GM19099 (cell line): Measurements from ENCODE around the gene FAM210A.

Experiments used
- POLR2A ChIP-seq: IDR thresholded peaks from 3 replicates; pipeline ENCODE4 v1.6.1; 2011; ENCODE audit warnings: low read depth; ENCODE audit not compliant: insufficient read length; ENCODE audit errors: extremely low read depth

FAM210A gene

GRCh38 chr18:13638719-13639595 is 87.4 kb downstream of the FAM210A start:
- TF ChIP-seq POLR2A: no peak

DNA sequence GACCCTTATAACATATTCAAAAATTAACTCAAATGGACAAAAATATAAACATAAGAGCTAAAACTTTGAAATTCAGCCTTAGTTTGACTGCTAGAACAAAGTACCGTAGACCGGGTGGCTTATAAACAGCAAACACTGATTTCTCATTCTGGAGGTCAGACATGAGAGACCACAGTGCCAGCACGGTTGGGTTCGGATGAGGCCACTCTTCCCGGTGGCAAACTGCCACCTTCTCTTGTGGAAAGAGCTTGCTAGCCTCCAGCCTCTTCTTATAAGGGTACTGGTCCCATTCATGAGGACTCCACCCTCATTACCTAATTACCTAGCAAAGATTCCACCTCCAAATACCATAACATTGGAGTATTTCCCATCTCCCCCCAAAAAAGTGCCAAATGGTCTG is 91.3 kb downstream of the FAM210A start:
- no peak for TF ChIP-seq POLR2A

DNA sequence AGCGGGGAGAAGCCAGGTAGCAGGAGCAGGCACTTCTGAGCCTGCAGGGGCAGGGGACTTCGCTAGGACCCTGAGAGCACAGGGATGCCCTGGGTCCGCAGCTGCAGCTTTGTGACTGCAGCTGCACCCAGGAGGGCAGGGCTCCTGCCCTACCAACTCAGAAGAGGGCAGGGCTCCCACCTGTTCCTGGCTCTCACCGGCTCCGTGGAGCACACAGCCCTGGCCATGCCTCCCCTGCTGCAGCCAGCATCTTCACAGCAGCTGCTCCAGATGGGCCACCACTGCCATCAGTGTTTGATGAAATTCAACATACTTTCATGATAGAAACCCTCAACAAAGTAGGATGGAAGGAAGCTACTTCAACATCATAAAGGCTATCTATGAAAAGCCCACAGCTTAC is 92.7 kb downstream of the FAM210A start:
- TF ChIP-seq POLR2A: no peak

DNA sequence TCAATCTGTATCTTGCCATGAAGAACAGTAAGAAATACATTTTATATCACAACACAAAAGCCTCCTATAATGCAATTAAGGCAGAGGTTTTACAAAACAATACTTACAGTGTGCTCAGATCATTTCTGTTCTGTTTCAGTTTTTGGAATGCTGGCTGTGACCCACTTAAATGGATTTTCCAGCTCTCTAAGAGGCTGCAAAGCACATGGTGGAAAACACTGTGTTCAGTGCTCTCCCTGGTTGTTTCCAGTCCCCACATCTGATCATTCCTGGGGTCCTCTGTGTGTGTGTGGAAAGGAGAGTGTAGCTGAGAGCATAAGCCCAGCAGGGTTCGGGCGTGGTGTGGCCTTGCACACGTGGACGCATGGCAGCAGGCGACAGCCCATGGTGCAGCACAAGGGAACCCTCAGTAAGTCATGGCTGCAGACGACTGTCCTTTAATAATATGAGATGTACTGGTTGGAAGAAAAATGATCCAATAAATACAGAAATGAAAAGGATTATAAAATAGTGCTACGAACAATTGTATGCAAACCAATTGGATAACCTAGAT is 95.6 kb downstream of the FAM210A start:
- TF ChIP-seq POLR2A: no peak

DNA sequence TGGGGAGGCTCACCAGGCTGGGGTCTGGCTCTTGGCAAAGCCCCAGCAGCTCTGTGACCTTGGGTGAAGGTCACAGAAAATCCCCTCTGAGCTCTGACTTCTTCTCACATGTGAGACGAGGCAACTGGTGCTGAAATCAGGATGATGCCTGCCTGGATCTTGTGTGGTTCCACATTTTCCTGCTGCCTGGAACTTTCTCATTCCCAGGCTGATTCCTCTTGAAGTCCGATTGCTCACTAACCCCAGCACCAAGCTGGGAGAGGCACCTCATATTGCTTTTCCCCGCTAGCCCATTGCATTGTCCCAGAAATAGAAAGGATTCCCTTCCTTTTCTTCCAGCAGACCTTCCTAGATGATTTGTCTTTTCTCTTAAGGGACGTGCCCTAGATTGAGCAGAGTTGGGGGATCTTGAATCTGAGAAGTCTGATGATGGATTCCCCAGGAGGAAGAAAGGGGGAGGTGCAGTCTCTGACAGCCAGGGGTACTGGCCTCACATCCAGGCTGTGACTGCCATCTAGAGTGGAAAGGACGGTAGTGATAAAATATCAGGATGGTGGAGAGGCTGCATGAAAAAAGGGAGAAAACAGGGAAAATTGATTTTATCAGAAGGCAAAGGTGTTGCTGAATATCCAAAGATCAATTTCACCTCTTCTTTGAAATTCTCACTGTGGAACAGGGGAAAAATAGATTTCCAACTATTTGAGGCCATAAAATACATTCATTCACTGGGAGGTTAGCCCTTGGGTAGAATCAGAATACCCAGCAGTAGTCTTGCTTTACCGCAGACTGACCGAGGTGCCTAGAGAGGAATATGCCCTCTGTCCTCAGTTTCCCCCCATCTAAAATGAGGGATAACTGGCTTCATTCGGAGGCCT is 96.3 kb downstream of the FAM210A start:
- no peak for TF ChIP-seq POLR2A

GRCh38 chr18:13628211-13628610 is 98.1 kb downstream of the FAM210A start:
- no peak for TF ChIP-seq POLR2A

DNA sequence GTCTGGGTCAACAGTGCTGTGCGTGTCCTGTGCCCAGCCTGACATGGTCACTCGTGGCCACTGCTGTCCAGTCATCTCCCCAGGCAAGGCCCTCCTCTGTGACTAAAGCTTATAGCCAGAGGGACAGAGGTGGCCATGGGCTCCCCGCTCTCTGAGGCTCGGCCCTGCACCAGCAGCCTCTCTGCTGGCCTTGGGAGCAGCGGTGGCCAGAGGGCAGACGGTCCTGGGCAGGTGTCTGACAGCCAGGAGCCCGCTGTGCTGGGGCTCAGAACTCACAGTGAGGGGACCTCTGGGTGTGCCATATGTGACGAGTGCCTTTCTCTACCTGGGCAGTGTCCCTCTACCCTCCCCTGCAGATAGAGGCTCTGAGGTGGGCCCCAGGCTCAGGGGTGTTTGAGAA is 98.7 kb downstream of the FAM210A start:
- TF ChIP-seq POLR2A: no peak

GRCh38 chr18:13626544-13626908 is 99.8 kb downstream of the FAM210A start:
- TF ChIP-seq POLR2A: no peak

DNA sequence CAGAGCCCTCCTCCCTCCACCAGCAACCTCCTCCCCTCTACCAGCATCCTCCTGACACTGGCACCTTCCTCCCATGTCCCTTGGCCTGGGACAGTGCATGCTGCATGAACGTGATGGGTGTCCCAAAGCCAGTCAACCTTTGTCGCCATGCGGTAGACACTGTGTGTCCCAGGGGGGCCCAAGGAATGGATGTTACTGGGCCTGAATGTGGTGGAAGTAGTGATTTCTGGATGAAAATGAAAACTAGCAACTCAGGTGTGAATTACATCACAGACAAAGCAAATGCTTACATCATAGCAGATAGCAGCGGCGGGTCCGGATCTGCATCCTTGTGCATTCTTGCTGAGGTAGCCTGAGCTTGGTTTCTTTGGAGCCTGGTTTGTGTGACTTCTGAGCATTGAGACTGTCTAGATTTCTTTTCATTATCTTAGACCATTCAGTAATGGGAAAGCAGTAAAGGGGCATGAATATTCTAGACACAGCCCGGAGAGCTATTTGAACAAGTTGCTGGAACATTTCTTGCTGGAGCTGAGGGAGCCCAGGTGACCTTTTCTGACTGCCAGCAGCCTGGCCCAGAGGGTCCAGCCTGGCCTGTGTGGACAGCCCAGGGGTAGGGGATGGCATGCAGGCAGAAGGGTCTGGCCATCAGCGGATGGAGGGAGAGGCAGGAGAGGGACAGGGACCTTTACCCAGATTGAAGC is 100.4 kb downstream of the FAM210A start:
- TF ChIP-seq POLR2A: no peak

DNA sequence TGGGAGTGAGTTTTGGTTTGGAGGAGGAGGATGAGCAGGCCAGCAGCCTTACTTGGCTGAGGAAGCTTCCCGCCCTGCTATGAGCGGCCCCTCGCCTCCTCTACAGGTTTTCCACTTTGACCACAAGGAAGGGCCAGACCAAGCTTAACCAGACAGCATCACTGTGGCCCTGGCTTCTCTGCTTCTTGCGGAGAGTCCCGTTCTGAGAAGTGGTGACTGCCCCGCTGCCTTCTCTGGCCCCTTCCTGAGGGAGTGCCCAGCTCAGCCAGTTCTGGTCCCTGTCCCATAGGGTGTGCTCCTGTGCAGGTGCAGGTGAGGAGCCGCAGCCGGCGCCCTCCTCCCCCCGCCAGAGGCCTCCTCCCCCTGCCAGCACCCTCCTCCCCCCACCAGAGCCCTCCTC is 101.0 kb downstream of the FAM210A start:
- TF ChIP-seq POLR2A: no peak

GRCh38 chr18:13624563-13625237 is 101.7 kb downstream of the FAM210A start:
- TF ChIP-seq POLR2A: no peak

DNA sequence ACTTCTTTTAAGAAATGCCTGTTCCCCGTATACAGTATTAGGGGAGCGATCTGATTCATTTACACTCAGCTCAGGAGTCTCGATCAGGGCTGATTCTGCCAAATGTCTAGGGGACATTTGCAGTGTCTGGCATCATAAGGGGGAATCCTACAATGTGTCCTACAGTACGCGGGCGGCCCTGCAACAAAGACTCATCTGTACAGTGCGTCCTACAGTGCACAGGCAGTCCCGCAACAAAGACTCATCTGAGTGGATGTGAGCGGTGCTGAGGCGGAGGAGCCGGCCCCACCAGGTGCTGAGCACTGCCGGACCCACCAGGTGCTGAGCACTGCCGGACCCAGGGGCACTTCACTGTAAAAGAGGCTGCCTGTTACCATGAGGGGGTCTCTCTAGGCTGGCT is 102.5 kb downstream of the FAM210A start:
- no peak for TF ChIP-seq POLR2A

DNA sequence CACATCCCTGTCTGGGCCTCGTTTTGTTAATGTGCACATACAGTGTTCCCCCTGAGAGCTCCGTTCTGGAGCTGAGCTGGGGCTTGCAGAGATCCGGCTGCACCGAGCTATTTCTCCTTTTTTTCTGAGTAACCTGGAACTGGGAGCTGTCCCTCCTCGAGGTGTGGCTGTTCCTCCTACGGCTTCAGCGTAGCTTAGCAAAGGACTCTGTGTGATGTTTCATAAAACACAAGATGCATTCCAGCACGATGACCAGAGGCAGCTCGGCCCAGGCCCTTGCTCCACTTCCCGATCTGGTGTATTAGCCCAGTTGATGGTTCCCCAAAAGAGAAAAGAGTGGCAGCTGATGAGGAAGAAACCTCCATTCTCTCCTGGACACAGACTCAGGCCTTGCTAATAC is 103.0 kb downstream of the FAM210A start:
- no peak for TF ChIP-seq POLR2A

- no peak for TF ChIP-seq POLR2A
Measured at GRCh38 chr18:13622751-13623150, 103.6 kb downstream of the FAM210A start.

GRCh38 chr18:13621886-13622619 is 104.3 kb downstream of the FAM210A start:
- TF ChIP-seq POLR2A: no peak

GRCh38 chr18:13621446-13621849 is 104.9 kb downstream of the FAM210A start:
- no peak for TF ChIP-seq POLR2A
